ENCODE measurements around the gene OR4P4.

Gene OR4P4

GRCh38 chr11:55634813-55635212 lies at the start of gene OR4P4:
TSS of gene OR4P4 (plus strand) at chr11:55635113.
- DNase-seq = no peak

DNA sequence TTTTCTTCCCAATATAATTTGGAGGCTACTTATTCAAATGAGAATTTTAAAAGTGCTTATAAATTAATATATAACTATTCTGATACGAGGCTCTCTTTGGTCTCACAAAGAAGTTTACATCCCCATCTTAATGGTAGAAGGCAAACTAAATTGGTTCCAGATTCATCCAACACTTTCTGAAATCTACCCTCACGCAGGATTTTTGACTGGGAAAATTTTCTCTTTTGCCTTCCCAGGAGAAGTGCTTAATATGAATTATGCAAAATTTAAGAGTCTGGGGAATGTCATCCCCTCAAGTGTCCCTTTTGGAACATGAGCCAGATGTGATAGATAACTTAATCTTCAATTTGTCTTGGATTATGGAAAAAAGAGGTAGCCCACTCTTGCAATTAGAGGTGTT lies 27.4 kb upstream of the OR4P4 start, which contains the start of gene OR4C11:
OR4C11 (minus strand) TSS at position 101 of the 400 bp plus-strand sequence. CDS start 3,272 bp downstream, outside the sequence.
- no peak for DNase-seq

GRCh38 chr11:55624531-55624930 lies 10.4 kb upstream of the OR4P4 start:
- no peak for DNase-seq

GRCh38 chr11:55648027-55648426 lies 13.1 kb downstream of the OR4P4 start, which contains the start of gene OR4S2:
TSS of gene OR4S2 (plus strand) at chr11:55648327. CDS start at chr11:55650904, 2,577 bp downstream.
- DNase-seq = no peak

- no peak for DNase-seq
Measured at GRCh38 chr11:55652560-55652959, 17.6 kb downstream of the OR4P4 start.

DNA sequence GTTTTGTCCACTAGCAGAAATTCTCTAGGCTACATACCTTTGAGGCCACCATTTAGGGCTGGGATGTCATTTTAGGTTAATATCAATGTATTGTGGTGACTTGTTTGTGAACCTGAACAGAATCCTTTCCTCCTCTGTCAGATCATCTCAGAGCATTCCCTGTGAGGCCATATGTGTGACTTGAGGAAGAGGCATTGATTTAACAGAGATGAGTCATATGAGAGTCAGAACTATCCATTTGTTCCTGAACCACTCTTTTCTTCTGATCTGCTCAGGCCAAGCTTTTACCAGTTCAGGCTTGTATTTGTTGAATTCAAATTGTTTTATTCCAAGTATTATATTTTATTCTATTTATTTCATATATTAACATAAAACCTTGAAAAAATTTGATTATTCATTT lies 20.2 kb downstream of the OR4P4 start:
- DNase-seq = no peak

GRCh38 chr11:55658031-55658573 lies 23.2 kb downstream of the OR4P4 start:
- DNase-seq = no peak

DNA sequence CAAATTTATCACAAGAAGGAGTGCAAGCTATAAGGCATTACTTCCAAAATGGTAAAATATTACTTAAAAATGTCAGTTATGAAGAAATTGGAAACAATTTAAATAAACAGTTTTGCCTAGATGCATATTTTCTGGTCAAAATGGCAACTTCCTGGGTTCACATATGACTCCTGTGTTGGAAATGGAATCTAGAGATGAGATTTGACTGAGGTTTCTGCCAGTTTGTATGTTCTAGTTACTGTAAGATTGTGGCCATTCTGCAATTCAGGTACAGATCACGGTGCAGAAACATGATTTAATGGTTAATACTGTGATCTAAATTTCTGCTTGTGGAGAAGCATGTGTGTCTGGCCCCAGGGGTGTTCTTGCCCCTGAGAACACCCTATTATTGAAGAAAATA lies 23.7 kb downstream of the OR4P4 start:
- no peak for DNase-seq

- no peak for DNase-seq
Measured at GRCh38 chr11:55661901-55662300, 27.0 kb downstream of the OR4P4 start, which contains the start of gene OR4C6. TSS of gene OR4C6 (plus strand) at chr11:55662201. CDS start at chr11:55665167, 2,966 bp downstream.

- DNase-seq = no peak
Measured at GRCh38 chr11:55669376-55669775, 34.5 kb downstream of the OR4P4 start.

DNA sequence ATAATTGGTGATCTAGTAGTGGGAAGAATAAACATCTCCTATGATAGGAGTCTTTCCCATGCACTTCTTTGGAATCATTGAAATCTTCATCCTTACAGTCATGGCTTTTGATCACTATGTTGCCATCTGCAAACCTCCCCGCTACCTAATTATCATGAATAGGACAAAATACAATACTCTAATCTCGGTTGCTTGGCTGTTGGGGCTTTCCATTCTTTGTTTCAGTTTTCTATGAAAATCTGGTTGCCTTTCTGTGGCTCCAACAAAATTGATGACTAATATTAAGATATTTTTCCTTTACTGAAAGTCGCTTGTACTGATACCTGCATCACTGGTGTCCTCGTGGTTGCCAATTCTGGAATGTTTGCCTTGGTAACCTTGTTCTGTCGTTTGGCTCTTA lies 38.9 kb downstream of the OR4P4 start:
- no peak for DNase-seq
